Anterior cingulate cortex (tissue), 58 donors: ENCODE results near the gene LIN7A.
"Not testable (repeated sequence)": the region's sequence is repeated elsewhere in the genome, so short reads cannot be mapped to it uniquely, and the experiment has no call there.

Source experiments
- DNase-seq, 58 donors: peaks; one replicate each; lab custom pipeline; 2025; lab: John Stamatoyannopoulos, UW

Gene LIN7A

GRCh38 chr12:80924437-80924836, 13.3 kb downstream of the LIN7A start:
- no peak for DNase-seq

DNA sequence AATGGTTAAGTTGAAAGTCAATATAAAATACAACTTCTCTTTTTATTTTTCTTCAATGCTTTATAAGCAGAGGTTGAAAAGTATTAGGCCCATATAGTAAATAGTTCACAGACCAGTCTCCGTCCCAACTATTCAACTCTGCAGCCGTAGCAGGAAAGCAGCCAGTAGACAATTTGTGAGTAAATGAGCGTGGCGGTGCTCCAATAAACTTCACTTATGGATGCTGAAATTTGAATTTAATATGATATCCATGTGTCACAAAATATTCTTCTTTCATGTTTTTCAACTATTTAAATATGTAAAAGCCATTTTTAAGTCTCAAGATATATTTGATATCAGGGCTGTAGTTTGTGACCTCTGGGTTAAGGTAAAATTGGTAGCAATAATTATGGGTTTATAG, 17.7 kb downstream of the LIN7A start:
- DNase-seq = no peak

DNA sequence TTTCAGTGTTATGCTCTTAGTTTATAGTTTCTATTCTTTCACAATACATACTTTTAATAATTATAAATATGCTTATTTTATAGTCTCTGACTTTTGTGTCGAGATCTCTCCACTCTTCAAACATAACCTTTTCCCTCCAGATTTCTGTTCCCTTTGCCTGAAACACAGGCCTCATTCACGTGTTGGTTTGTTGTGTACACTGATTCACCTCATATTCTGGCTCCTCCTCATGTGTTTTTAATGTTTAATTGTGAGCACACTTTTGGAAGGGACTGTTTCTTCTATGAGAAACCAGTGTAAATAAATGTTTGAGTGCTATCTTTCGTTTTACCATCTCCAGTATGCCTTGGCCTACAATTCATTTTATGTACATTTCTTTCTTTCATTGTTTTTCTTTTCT, 20.1 kb downstream of the LIN7A start:
- DNase-seq = no peak

GRCh38 chr12:80912901-80913770, 24.6 kb downstream of the LIN7A start:
- no peak for DNase-seq

GRCh38 chr12:80909370-80909769, 28.4 kb downstream of the LIN7A start:
- no peak for DNase-seq

DNA sequence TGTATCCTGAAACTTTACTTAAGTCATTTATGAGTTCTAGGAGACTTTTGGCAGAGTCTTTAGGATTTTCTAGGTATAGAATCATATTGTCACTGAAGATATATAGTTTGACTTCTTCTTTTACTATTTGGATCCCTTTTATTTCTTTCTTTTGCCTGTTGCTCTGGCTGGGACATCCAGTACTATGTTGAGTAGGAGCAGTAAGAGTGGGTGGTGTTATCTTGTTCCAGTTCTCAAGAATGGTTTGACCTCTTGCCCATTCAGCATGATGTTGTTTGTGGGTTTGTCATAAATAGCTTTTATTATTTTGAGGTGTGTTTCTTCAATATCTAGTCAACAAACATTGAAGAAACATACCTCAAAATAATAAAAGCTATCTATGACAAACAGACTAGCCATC, 35.0 kb downstream of the LIN7A start:
- DNase-seq = no peak

- DNase-seq = no peak
These were observed 36.1 kb downstream of the LIN7A start for GRCh38 chr12:80901661-80902060.

GRCh38 chr12:80895240-80895639, 42.5 kb downstream of the LIN7A start:
- DNase-seq = no peak

DNA sequence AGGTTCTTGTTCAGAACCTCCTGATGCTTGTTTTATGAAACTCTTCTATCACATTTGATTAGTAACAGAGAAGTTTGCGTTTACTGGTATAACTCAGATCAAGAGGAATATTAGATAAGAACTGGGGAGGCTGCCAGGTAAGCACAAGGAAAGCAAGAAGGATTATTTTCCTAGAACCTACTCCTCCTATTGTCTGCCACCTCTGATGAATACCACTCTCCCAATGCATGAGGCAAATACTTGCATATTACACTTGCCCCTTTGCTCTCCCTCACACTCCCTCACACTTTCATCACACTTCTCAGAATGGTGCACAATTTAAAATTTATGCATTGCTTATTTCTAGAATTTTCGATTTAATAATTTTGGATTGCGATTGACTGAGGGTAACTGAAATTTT, 43.6 kb downstream of the LIN7A start:
- no peak for DNase-seq

GRCh38 chr12:80892597-80893445, 44.9 kb downstream of the LIN7A start:
- DNase-seq = no peak

DNA sequence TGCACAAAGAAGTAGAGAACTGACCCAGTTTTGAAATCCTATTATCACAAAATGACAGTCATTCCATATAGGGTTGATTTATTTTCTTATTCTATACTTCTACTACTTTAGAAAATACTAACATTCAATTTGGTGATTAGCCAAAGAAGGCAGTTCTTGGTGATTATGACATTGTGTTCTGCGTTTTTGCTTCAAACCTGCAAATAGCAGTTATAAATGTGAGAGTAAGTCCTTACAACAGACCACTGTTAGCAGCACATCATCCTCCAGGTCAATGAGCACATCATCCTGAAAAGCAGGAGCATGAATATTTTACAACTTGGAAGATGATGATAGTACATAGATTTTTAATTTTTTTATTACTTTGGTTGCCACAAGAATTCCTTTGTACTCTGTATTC, 53.1 kb downstream of the LIN7A start:
- DNase-seq = no peak

GRCh38 chr12:80881106-80881505, 56.6 kb downstream of the LIN7A start:
- no peak for DNase-seq

- not testable (repeated sequence) for DNase-seq
These were observed 59.3 kb downstream of the LIN7A start for GRCh38 chr12:80878452-80878851.

- DNase-seq = no peak
These were observed 59.9 kb downstream of the LIN7A start for GRCh38 chr12:80877721-80878265.

DNA sequence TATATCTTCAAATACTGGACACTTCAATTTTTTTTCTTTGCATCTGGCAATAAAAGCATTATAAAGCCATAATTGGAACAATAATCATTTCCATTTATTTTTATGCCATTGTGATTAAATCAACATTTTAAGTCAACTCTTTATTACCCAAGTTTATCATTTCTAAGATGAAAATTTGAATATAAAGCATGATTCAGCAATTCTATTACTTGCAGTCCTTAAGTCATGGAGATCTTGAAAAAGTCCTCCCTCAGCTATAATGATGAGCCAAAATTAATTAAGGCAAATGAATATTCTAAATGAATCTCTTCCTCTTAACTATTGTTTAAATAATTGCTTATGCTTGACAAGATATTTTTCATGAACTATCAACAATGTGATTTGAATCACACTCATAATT, 65.7 kb downstream of the LIN7A start:
- DNase-seq = no peak

DNA sequence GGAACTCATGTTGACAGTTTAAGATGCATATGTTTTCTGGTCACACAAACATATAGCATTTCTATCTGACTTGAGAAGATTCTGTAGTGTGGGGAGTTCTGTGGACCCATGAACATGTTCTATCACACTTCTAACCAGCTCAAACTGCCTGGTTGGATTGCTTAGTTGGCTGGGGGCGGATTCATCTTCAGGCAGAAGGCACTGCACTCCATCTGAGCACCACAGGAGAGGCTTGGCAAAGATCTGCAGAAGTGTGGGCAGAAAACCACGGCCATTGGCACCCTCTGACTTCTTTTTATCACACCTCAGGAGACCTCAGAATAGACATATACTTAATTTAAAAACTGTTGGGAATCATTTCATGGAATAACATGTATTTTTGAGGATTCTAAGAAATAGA, 68.5 kb downstream of the LIN7A start:
- peak in 33 of 58 donors; percentile 0 to 65 (median 15) for DNase-seq

GRCh38 chr12:80868576-80868975, 69.2 kb downstream of the LIN7A start:
- no peak for DNase-seq

- no peak for DNase-seq
These were observed 69.8 kb downstream of the LIN7A start for GRCh38 chr12:80867941-80868340.

GRCh38 chr12:80864046-80864735, 73.5 kb downstream of the LIN7A start:
- peak in 1 of 58 donors; percentile 1 for DNase-seq

DNA sequence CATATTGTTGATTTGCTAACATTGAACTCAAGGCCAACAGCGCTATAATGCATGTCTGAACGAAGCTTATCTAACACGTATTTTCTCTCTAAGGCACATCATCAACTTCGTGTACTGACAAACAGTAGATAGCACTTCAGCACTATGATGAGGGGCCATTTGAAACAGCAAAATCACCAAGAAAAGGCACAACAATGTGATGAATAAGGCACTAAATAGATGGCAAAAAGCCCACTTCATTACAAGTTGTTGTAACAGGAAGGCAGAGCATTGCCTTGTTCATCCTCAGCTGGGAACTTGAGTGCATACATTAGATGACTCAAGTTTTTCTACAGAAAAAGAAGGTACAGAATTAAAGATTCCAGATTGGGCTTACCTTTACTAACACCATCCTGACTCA, 75.2 kb downstream of the LIN7A start:
- DNase-seq = no peak
